ENCODE measurements around the gene UBQLN4.

UBQLN4 gene

DNA sequence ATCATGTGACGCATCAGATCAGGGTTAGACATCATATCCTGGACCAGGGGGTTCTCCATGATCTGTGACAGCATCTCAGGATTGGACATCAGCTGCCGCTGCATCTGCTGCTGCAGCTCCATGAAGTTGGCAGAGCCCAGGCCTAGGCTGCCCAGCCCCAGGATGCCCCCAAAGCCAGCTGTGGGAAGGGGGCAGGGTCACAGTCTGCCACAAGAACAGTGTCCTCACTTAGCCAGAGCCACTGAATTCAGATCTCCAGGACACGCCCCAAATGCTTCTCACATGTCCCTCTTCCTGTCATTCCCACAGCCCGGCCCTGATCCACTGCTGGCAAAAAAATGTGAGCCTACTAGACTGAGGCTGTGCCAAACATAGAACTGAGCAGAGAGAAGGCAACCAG, 3.2 kb downstream of the UBQLN4 start (continued):
- TF ChIP-seq, protein P1, sequence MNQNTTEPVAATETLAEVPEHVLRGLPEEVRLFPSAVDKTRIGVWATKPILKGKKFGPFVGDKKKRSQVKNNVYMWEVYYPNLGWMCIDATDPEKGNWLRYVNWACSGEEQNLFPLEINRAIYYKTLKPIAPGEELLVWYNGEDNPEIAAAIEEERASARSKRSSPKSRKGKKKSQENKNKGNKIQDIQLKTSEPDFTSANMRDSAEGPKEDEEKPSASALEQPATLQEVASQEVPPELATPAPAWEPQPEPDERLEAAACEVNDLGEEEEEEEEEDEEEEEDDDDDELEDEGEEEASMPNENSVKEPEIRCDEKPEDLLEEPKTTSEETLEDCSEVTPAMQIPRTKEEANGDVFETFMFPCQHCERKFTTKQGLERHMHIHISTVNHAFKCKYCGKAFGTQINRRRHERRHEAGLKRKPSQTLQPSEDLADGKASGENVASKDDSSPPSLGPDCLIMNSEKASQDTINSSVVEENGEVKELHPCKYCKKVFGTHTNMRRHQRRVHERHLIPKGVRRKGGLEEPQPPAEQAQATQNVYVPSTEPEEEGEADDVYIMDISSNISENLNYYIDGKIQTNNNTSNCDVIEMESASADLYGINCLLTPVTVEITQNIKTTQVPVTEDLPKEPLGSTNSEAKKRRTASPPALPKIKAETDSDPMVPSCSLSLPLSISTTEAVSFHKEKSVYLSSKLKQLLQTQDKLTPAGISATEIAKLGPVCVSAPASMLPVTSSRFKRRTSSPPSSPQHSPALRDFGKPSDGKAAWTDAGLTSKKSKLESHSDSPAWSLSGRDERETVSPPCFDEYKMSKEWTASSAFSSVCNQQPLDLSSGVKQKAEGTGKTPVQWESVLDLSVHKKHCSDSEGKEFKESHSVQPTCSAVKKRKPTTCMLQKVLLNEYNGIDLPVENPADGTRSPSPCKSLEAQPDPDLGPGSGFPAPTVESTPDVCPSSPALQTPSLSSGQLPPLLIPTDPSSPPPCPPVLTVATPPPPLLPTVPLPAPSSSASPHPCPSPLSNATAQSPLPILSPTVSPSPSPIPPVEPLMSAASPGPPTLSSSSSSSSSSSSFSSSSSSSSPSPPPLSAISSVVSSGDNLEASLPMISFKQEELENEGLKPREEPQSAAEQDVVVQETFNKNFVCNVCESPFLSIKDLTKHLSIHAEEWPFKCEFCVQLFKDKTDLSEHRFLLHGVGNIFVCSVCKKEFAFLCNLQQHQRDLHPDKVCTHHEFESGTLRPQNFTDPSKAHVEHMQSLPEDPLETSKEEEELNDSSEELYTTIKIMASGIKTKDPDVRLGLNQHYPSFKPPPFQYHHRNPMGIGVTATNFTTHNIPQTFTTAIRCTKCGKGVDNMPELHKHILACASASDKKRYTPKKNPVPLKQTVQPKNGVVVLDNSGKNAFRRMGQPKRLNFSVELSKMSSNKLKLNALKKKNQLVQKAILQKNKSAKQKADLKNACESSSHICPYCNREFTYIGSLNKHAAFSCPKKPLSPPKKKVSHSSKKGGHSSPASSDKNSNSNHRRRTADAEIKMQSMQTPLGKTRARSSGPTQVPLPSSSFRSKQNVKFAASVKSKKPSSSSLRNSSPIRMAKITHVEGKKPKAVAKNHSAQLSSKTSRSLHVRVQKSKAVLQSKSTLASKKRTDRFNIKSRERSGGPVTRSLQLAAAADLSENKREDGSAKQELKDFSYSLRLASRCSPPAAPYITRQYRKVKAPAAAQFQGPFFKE (tag by site-specific recombination; IDR thresholded peaks at IDR 0.05; ENCODE audit: borderline replicate concordance), result no peak
- no peak for TF ChIP-seq SETDB1 (IDR thresholded peaks at IDR 0.05; ENCODE audit: insufficient read length, low read length)
- no peak for TF ChIP-seq ZNF560 (tag by site-specific recombination; IDR thresholded peaks at IDR 0.05; ENCODE audit: borderline replicate concordance)
- TF ChIP-seq ZNF664 (tag by site-specific recombination; IDR thresholded peaks at IDR 0.05), result no peak
- no peak for TF ChIP-seq GLIS2 (tag by site-specific recombination; IDR thresholded peaks at IDR 0.05)
- TF ChIP-seq ZNF529 (tag by site-specific recombination; IDR thresholded peaks at IDR 0.05; ENCODE audit: insufficient replicate concordance), result no peak

DNA sequence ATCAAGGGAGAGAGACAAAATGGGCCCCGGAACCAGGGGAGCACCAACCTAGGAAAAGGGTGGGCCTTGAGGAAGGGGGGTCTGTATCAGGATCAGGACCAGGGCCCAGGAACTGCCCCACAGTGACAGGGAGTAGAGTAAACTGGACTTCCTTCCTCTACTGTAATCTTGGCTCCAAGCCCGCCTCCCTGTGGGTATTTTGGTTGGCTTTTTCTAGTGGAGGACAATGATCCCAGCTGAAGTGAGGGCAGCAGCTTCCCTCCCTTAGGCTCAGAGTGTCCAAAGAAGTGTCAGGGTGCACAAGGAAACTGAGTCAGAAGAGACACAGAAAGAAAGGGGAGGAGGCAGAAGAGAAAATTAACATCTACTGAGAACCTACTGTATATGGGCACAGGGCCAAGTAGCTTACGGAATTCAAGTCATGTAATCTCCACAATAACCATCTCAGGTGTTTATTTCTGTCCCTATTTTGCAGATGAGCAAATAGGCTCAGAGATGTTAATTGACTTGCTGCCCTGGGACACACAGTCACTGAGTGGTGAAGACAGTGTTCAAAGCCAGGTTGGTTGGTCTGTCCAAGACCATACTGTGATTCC, 4.8 kb downstream of the UBQLN4 start:
- no peaks in the 10 kb centered on the region for H3K9me3 ChIP-seq (ENCODE audit: control insufficient read depth, insufficient read depth, low read depth, low read length)
- peaks cover 8 to 61% of the 10 kb centered on the region in 2 experiments; a peak in 2 of 3 replicates for H3K36me3 ChIP-seq (ENCODE audit: control insufficient read depth in 2 of 2, insufficient read depth in 1 of 2, low read length in 2 of 2)
- no peak for TF ChIP-seq KLF8 (tag by site-specific recombination; IDR thresholded peaks at IDR 0.05)
- no peak for TF ChIP-seq ZNF473 (tag by site-specific recombination; IDR thresholded peaks at IDR 0.05)
- no peak for TF ChIP-seq ZNF37A (tag by site-specific recombination; IDR thresholded peaks at IDR 0.05)
- TF ChIP-seq ZNF529 (tag by site-specific recombination; IDR thresholded peaks at IDR 0.05; ENCODE audit: insufficient replicate concordance), result no peak
- TF ChIP-seq ZNF626 (tag by site-specific recombination; IDR thresholded peaks at IDR 0.05), result no peak
- no peak for TF ChIP-seq ZNF501 (tag by site-specific recombination; IDR thresholded peaks at IDR 0.05)
- TF ChIP-seq GLIS2 (tag by site-specific recombination; IDR thresholded peaks at IDR 0.05), result no peak
- no peak for TF ChIP-seq ZNF561 (tag by site-specific recombination; IDR thresholded peaks at IDR 0.05; ENCODE audit: borderline replicate concordance)
- no peak for TF ChIP-seq ZNF654 (tag by site-specific recombination; IDR thresholded peaks at IDR 0.05; ENCODE audit: low read depth)
- TF ChIP-seq ZNF843 (tag by site-specific recombination; IDR thresholded peaks at IDR 0.05), result no peak
- TF ChIP-seq ZBTB21 (tag by site-specific recombination; IDR thresholded peaks at IDR 0.05), result no peak
- TF ChIP-seq TRIM28 (IDR thresholded peaks at IDR 0.05; ENCODE audit: borderline replicate concordance, low read length), result no peak
- TF ChIP-seq ZNF548 (tag by site-specific recombination; IDR thresholded peaks at IDR 0.05), result no peak
- no peak for TF ChIP-seq ZBTB17 (tag by site-specific recombination; IDR thresholded peaks at IDR 0.05)
- CTCF ChIA-PET, result interaction anchor here (1.2 to 1.3 kb wide), 2 partner anchors 18 to 59 kb away, joined by 3 read pairs; no protein-coding TSS in a partner anchor
- POLR2A ChIA-PET, result no interaction called here
- no peak overlapping the region for H3K27ac ChIP-seq (ENCODE audit: extremely low read depth, low read depth, low read length)
- no peaks in the 10 kb centered on the region for H3K4me1 ChIP-seq (ENCODE audit: control insufficient read depth, insufficient read depth, low read length)
- no peak overlapping the region for H3K4me3 ChIP-seq (ENCODE audit: low read depth, low read length)

DNA sequence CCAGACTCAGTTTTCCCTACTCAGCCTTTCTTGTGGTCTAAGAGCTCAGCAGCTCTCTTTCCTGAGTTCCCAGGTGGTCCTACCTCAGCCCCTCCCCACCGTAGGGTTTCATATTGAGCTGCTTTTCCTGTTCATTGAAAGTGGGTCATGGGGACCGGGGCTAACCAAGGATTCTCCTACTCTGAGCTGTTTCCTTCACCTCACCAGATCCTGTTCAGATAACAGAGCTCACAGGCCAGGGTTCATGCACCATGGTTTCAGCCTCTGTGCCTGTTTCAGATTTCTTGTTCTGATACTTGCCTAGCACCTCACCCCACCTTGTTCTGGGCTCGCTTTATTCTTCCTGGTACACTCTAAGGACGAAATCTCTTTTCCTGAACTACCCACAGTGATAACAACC, 8.5 kb downstream of the UBQLN4 start:
- POLR2A ChIA-PET, result no interaction called here
- Histone ChIP-seq H3K4me3 (ENCODE audit: low read depth, low read length) (no peak overlapping the region), H3K9me3 (ENCODE audit: control insufficient read depth, insufficient read depth, low read depth, low read length) (no peaks in the 10 kb centered on the region), H3K27ac (ENCODE audit: extremely low read depth, low read depth, low read length) (no peak overlapping the region), H3K4me1 (ENCODE audit: control insufficient read depth, insufficient read depth, low read length) (no peaks in the 10 kb centered on the region), H3K36me3 (ENCODE audit: control insufficient read depth in 2 of 2, insufficient read depth in 1 of 2, low read length in 2 of 2) (peaks cover 8 to 78% of the 10 kb centered on the region in 2 experiments; a peak in 2 of 3 replicates)
- TF ChIP-seq ZNF48 (tag by site-specific recombination; IDR thresholded peaks at IDR 0.05) (no peak), ZNF121 (tag by site-specific recombination; IDR thresholded peaks at IDR 0.05) (no peak), ZNF664 (tag by site-specific recombination; IDR thresholded peaks at IDR 0.05) (peak; percentile 55), ZNF354C (tag by site-specific recombination; IDR thresholded peaks at IDR 0.05; ENCODE audit: borderline replicate concordance, low read depth) (no peak)
- CTCF ChIA-PET, result interaction anchor here (0.8 to 1.3 kb wide), 4 partner anchors 19 to 55 kb away, joined by 4 to 7 read pairs (median 6); no protein-coding TSS in a partner anchor
